HG02763 (cell line): ENCODE data around the gene UNC5A.

Source experiments
- ATAC-seq: cut with Tn5 transposase; IDR thresholded peaks from one replicate; pipeline ENCODE4 v1.9.1; 2021; ENCODE audit warnings: mild to moderate bottlenecking, moderate library complexity; ENCODE audit not compliant: unreplicated experiment

UNC5A gene

DNA sequence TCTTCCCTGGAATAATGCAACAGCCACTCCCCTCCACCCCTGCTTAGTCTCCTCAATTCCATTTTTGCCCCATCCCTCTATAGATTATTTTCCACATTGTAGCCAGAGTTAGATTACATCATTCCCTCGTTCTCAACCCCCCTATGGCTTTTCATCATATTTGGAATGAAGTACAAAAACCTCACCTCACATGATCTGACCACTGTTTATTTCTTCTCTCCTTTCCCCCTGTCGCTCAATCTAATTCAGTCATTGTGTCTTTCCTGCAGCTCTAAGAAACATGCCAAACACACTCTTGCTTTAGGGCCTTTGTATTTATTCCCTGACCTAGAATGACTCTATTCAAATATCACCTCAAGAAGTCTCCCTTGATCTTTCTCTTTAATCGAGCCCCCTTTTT lies 111.4 kb downstream of the UNC5A start:
- ATAC-seq = no peak

DNA sequence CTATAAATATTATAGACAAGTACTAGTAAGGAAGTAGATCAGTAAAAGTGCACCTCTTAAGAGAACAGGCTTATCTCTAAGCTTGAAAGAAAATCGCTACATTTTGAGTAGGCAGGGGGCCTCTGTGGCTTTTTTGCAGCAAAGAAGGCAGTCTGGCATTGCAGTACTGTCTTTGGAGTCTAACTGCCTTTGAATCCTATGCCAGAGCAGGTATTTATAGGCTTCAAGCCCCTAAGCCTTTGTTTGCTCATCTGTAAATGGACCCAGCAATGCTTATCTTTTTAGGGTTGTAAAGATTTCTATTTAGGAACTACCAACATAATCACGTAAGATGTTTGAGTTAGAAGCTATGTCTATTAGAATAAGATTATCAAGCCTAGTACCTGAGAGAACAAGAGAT lies 112.5 kb downstream of the UNC5A start:
- no peak for ATAC-seq

DNA sequence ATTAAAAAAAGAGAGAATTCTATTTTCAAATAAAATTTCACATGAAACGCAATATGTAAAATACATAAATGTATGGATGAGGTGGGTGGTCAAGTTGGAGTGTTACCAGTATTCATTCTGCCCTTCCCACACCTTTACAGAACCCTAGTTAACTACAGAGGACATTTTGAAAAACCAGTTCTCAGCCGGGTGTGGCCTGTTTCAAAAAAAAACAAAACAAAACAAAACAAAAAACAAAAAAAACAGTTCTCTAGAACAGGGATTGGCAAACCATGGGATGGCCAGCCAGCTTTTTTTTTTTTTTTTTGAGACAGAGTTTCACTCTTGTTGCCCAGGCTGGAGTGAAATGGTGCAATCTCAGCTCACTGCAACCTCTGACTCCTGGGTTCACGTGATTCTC lies 117.2 kb downstream of the UNC5A start:
- no peak for ATAC-seq

DNA sequence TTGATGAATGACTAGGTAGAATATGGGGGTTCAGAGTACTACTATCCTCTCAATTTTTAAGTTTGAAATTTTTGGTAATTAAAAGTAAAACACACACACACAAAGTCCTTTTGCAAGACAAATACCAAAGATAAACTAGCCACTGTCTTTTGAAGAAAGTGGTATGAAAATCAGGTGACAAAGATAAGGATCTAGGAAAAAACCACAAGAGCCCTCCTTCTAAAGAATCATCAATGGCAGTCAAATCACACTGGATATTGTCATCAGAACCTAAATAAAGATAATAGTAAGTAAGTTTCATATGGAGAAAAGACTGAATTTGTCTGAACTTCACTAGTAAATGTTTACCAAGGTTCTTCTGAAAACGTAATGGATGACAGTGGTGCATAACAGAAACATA lies 119.3 kb downstream of the UNC5A start:
- ATAC-seq = no peak
